ENCODE data around the gene PDZD11. TPM values are rescaled to one million over a fixed set of nuclear protein-coding genes. Genes with fewer than 3 reads are reported as not detected.
"Not testable (repeated sequence)": the region's sequence is repeated elsewhere in the genome, so short reads cannot be mapped to it uniquely, and the experiment has no call there.

PDZD11 gene, protein sequence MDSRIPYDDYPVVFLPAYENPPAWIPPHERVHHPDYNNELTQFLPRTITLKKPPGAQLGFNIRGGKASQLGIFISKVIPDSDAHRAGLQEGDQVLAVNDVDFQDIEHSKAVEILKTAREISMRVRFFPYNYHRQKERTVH
- total RNA-seq, result 10 to 100 TPM; 35.1 to 43.1 TPM

- peaks cover 37% of the 10 kb centered on the region for H3K36me3 Mint-ChIP-seq (ENCODE audit: low read depth)
- peak within 1 kb of the TSS; percentile 94 for H3K27ac Mint-ChIP-seq
- H3K9me3 Mint-ChIP-seq, result no peaks in the 10 kb centered on the region
- CTCF ChIA-PET, result no interaction called here
- H3K4me1 Mint-ChIP-seq, result peaks cover 33% of the 10 kb centered on the region
- POLR2A ChIA-PET, result interaction anchor here (0.7 to 1.1 kb wide), 2 partner anchors 122 to 123 kb away, joined by 3 read pairs; no protein-coding TSS in a partner anchor
- peak; percentile 85 for DNase-seq
- H3K27me3 Mint-ChIP-seq, result no peaks in the 10 kb centered on the region
- H3K4me3 Mint-ChIP-seq, result peak within 1 kb of the TSS; percentile 89
Measured at GRCh38 chrX:70289793-70290770, at the start of gene PDZD11, which contains the start of gene KIF4A. TSS of gene PDZD11 (minus strand) at chrX:70289927. CDS start at chrX:70289341, 586 bp downstream. TSS of gene KIF4A (plus strand) at chrX:70290104. CDS start at chrX:70290459, 355 bp downstream.

DNA sequence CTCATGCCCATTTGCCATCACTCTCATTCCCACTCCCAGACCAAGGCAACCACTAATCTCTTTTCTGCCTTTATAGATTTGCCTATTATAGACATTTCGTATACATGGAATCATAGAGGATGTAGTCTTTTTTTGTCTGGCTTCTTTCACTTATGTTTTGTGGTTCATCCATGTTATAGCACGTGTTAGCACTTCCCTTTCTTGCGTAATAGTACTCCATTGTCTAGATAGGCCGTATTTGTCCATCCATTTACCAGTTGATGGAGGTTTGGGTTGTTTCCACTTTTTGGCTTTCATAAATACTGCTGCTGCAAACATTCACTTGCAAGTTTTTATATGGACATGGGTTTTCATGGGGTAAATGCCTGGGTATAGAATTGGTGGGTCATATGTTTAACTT is 48.6 kb upstream of the PDZD11 start:
- no peak overlapping the region for H3K4me3 Mint-ChIP-seq
- H3K27me3 Mint-ChIP-seq, result no peaks in the 10 kb centered on the region
- POLR2A ChIA-PET, result no interaction called here
- H3K36me3 Mint-ChIP-seq (ENCODE audit: low read depth), result peaks cover 44% of the 10 kb centered on the region
- H3K9me3 Mint-ChIP-seq, result no peaks in the 10 kb centered on the region
- H3K27ac Mint-ChIP-seq, result no peak overlapping the region
- peaks cover 24% of the 10 kb centered on the region for H3K4me1 Mint-ChIP-seq
- no peak for DNase-seq
- CTCF ChIA-PET, result no interaction called here

DNA sequence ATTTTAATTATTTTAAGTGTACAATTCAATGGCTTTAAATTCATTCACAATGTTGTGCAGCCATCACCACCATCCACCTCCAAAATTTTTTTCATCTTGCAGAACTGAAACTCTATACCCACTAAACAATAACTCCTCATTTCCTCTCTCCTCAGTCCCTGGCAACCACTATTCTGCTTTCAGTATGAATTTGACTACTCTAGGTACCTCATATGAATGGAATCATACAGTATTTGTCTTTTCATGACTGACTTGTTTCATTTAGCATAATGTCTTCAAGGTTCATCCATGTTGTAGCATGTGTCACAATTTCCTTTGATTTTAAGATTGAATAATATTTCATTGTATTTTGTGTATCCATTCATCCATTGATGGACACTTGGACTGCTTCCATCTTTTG is 47.0 kb upstream of the PDZD11 start:
- H3K36me3 Mint-ChIP-seq (ENCODE audit: low read depth), result peaks cover 46% of the 10 kb centered on the region
- ChIA-PET POLR2A (no interaction called here), CTCF (no interaction called here)
- H3K27me3 Mint-ChIP-seq, result no peaks in the 10 kb centered on the region
- H3K9me3 Mint-ChIP-seq, result no peaks in the 10 kb centered on the region
- DNase-seq, result peak; percentile 6
- H3K4me1 Mint-ChIP-seq, result peaks cover 24% of the 10 kb centered on the region
- H3K4me3 Mint-ChIP-seq, result no peak overlapping the region
- no peak overlapping the region for H3K27ac Mint-ChIP-seq

DNA sequence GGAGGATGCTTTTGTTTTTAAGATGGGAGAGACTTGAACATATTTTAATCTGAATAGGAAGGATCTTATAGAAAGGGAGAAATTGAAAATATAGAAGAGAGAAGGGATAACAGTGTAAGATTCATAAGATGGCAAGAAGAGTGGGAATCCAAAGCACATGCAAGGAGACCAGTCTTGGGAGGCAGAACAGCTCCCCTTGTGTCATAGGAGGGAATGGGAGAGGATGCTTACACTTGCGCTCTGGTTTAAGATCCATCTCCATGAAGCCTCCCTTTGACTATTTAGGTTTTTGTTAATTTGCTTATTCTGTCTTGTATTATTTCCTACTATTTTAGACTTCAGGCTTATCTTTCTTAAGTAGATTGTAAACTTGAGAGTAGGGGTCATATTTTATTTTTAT is 42.9 kb upstream of the PDZD11 start:
- Mint-ChIP-seq H3K27ac (no peak overlapping the region), H3K36me3 (ENCODE audit: low read depth) (peaks cover 52% of the 10 kb centered on the region), H3K4me3 (no peak overlapping the region), H3K9me3 (no peaks in the 10 kb centered on the region), H3K4me1 (peaks cover 21% of the 10 kb centered on the region), H3K27me3 (no peaks in the 10 kb centered on the region)
- POLR2A ChIA-PET, result no interaction called here
- CTCF ChIA-PET, result no interaction called here
- no peak for DNase-seq

- no peak for DNase-seq
- no peak overlapping the region for H3K27ac Mint-ChIP-seq
- no peaks in the 10 kb centered on the region for H3K27me3 Mint-ChIP-seq
- H3K4me1 Mint-ChIP-seq, result peaks cover 7% of the 10 kb centered on the region
- ChIA-PET CTCF (no interaction called here), POLR2A (no interaction called here)
- H3K36me3 Mint-ChIP-seq (ENCODE audit: low read depth), result peaks cover 44% of the 10 kb centered on the region
- no peak overlapping the region for H3K4me3 Mint-ChIP-seq
- no peaks in the 10 kb centered on the region for H3K9me3 Mint-ChIP-seq
Measured at GRCh38 chrX:70331161-70331560, 41.4 kb upstream of the PDZD11 start.

DNA sequence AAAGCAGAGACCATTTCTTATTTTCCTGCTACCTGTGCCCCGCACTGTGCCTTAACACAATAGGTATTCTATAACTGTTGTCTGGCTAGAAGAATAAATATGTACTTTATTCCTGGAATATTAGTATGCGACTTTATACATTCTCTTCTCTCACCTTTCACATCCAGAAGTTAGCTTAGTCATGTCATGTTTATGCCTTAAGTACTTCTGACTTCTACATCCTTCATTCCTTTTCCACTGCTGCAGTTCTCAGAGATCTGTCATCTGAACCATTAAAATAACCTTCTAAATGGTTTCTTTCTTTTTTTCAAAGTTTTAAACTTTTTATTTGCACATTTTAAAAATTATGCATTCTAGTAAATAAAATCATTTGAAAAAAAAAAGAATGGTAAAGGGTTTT is 34.6 kb upstream of the PDZD11 start:
- Mint-ChIP-seq H3K36me3 (ENCODE audit: low read depth) (peaks cover 5% of the 10 kb centered on the region), H3K9me3 (no peaks in the 10 kb centered on the region), H3K27me3 (no peaks in the 10 kb centered on the region), H3K4me3 (no peak overlapping the region), H3K27ac (no peak overlapping the region), H3K4me1 (no peaks in the 10 kb centered on the region)
- no peak for DNase-seq
- ChIA-PET CTCF (no interaction called here), POLR2A (no interaction called here)

DNA sequence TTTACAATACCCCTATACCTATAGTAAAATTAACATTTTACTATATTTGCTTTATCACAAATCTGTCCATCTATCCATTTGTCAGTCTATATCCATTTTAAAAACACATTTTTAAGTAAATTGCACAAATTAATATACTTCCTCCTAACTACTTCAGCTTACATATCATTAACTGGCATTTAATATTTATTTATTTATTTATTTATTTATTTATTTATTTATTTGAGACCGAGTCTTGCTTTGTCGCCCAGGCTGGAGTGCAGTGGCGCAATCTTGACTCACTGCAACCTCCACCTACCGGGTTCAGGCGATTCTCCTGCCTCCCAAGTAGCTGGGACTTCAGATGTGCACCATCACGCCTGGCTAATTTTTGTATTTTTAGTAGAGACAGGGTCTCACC is 33.9 kb upstream of the PDZD11 start:
- POLR2A ChIA-PET, result not testable (repeated sequence)

DNA sequence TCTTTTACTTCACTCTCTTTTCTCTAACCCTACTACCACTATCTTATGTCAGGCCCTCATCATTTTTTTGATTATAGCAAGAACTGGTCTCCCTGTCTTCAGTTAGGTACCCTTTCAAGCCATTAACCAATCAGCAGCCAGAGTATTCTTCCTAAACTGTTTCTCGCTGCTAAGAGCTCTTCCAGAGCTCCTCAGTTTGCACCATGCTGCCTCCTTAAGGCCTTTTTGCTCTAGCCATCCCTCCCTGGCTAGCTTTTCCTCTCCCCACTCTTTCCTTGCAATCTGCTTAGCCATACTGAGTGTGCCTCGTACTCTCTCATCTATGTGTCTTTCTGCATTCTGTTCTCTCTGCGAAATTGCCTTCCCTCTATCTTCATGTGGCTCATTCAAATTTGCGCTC is 33.1 kb upstream of the PDZD11 start:
- no peak overlapping the region for H3K4me3 Mint-ChIP-seq
- ChIA-PET CTCF (no interaction called here), POLR2A (no interaction called here)
- no peaks in the 10 kb centered on the region for H3K4me1 Mint-ChIP-seq
- no peak for DNase-seq
- H3K27me3 Mint-ChIP-seq, result no peaks in the 10 kb centered on the region
- H3K9me3 Mint-ChIP-seq, result no peaks in the 10 kb centered on the region
- peaks cover 6% of the 10 kb centered on the region for H3K36me3 Mint-ChIP-seq (ENCODE audit: low read depth)
- H3K27ac Mint-ChIP-seq, result no peak overlapping the region

More for the DNA sequence above, 33.9 kb upstream of the PDZD11 start:
- H3K27ac Mint-ChIP-seq; H3K9me3 Mint-ChIP-seq; H3K4me1 Mint-ChIP-seq; H3K27me3 Mint-ChIP-seq; H3K4me3 Mint-ChIP-seq; CTCF ChIA-PET; H3K36me3 Mint-ChIP-seq (ENCODE audit: low read depth); DNase-seq: not testable (repeated sequence)

DNA sequence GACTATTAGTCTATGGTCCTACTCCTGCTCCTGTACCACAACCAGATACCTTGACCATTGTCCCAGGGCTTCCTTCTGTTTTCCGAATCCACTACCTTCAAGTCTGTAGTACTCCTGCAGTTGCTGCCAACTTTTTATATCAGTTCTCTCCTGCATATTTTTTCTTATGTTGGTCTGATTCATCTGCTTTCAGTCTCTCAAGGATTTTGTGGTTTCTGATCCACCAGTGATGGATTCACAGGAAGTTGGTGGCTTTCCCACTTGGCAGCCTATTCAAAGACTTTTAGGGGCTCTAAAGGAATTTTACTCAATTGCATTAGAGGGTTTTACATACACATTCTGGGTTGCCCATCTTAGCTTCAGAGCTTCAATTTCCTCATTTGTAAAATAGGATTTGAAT is 23.8 kb upstream of the PDZD11 start:
- no peak for DNase-seq
- ChIA-PET CTCF (no interaction called here), POLR2A (no interaction called here)
- Mint-ChIP-seq H3K36me3 (ENCODE audit: low read depth) (peaks cover 31% of the 10 kb centered on the region), H3K4me1 (no peaks in the 10 kb centered on the region), H3K4me3 (no peak overlapping the region), H3K27ac (no peak overlapping the region), H3K27me3 (no peaks in the 10 kb centered on the region), H3K9me3 (no peaks in the 10 kb centered on the region)

DNA sequence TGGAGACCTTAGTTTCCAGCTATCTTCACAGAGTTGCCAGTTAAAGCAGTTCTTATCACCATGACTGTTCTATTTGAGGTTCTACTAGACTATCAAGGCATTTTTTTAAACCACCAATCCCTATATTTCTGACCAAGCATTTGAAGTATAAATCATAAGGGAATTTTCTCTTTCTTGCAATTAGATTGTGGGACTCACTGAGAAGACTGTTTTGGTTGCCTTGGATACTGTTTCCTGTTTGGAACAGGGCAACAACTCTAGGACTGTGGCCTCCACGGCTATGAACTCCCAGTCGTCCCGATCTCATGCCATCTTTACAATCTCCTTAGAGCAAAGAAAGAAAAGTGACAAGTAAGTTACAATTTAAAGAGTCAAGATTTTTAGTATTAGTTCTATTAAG is 12.0 kb upstream of the PDZD11 start:
- Mint-ChIP-seq H3K36me3 (ENCODE audit: low read depth) (peaks cover 49% of the 10 kb centered on the region), H3K9me3 (no peaks in the 10 kb centered on the region), H3K4me3 (no peak overlapping the region), H3K27me3 (no peaks in the 10 kb centered on the region), H3K27ac (no peak overlapping the region), H3K4me1 (peaks cover 2% of the 10 kb centered on the region)
- CTCF ChIA-PET, result no interaction called here
- POLR2A ChIA-PET, result no interaction called here
- DNase-seq, result no peak

DNA sequence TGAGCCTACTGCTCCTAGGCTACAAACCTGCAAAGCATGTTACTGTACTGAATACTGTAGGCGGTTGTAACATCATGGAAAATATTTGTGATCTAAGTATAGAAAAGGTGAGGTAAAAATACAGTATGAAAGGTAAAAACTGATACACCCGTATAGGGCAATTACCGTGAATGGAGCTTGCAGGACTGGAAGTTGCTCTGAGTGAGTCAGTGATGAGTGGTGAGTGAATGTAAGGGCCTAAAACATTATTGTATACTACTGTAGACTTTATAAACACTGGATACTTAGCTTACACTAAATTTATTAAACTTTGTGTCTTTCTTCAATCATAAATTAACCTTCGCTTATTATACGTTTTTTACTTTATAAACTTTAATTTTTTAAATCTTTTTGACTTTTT is 3.9 kb upstream of the PDZD11 start:
- no peak for DNase-seq
- ChIA-PET POLR2A (no interaction called here), CTCF (no interaction called here)
- H3K9me3 Mint-ChIP-seq, result no peaks in the 10 kb centered on the region
- no peak overlapping the region for H3K27ac Mint-ChIP-seq
- H3K36me3 Mint-ChIP-seq (ENCODE audit: low read depth), result peaks cover 24% of the 10 kb centered on the region
- no peak overlapping the region for H3K4me3 Mint-ChIP-seq
- peaks cover 31% of the 10 kb centered on the region for H3K4me1 Mint-ChIP-seq
- H3K27me3 Mint-ChIP-seq, result no peaks in the 10 kb centered on the region

- Mint-ChIP-seq H3K27ac (no peak overlapping the region), H3K36me3 (ENCODE audit: low read depth) (peaks cover 27% of the 10 kb centered on the region), H3K27me3 (no peaks in the 10 kb centered on the region), H3K9me3 (no peaks in the 10 kb centered on the region), H3K4me1 (peaks cover 35% of the 10 kb centered on the region), H3K4me3 (peak overlapping the region; percentile 43)
- ChIA-PET CTCF (no interaction called here), POLR2A (no interaction called here)
- DNase-seq, result no peak
Measured at GRCh38 chrX:70292788-70293187, 3.1 kb upstream of the PDZD11 start.

DNA sequence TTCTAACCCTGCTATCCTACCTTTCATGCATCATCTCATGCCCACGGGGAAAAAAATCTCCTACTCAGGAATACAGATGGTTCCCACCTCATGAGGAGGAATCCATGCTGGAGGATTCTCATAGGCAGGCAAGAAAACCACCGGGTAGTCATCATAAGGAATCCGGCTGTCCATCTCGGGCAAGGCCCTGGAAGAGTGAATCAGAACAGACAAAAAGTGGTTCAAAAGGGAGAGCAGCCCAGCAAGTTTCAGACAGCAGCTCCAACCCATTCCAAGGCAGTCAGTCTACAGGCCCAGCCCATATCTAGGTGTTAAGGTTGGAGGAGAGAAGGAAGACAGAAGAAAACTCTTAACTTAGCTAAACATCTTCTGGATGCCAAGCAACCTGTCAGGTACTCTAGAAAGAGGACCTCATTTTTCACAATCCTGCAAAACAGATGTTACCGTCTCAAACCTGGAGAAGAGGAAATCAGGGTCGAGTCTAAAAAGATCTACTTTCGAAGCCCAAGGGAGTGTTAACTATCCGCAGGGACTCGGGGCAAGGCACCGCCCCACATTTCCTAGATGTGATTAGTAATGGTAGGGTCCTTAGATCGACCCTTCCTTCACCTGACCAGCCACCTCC is 447 bp downstream of the PDZD11 start:
- Mint-ChIP-seq H3K9me3 (no peaks in the 10 kb centered on the region), H3K4me1 (peaks cover 33% of the 10 kb centered on the region), H3K36me3 (ENCODE audit: low read depth) (peaks cover 37% of the 10 kb centered on the region), H3K27ac (peak overlapping the region; percentile 94), H3K27me3 (no peaks in the 10 kb centered on the region), H3K4me3 (peak overlapping the region; percentile 89)
- POLR2A ChIA-PET, result interaction anchor here (0.7 to 1.1 kb wide), 2 partner anchors 122 to 123 kb away, joined by 3 read pairs; no protein-coding TSS in a partner anchor
- CTCF ChIA-PET, result interaction anchor here (0.6 kb wide), 1 partner anchor 1042 kb away, joined by 3 read pairs; no protein-coding TSS in a partner anchor
- DNase-seq, result no peak
